ENCODE measurements around the gene PRKCD.

- TF ChIP-seq FOXK2 (IDR thresholded peaks at IDR 0.05) (no peak), BHLHE40 (IDR thresholded peaks at IDR 0.05; ENCODE audit: borderline replicate concordance) (no peak), PKNOX1 (IDR thresholded peaks at IDR 0.05) (no peak), TARDBP (IDR thresholded peaks at IDR 0.05) (no peak), FOXM1 (IDR thresholded peaks at IDR 0.05; ENCODE audit: borderline replicate concordance) (no peak), NFRKB (IDR thresholded peaks at IDR 0.05) (no peak), SUZ12 (IDR thresholded peaks at IDR 0.05) (no peak)
These were observed 24.9 kb downstream of the PRKCD start for GRCh38 chr3:53185761-53186465.
